Measurements from ENCODE around the gene TEX22. TPM values are rescaled to one million over a fixed set of nuclear protein-coding genes. Genes with fewer than 3 reads are reported as not detected.

The TEX22 gene
- total and polyA plus RNA-seq, 2 donors (not counting 1 experiment from before 2014, with no cell fraction given) = 0.05 to 0.33 TPM

GRCh38 chr14:105456736-105457617, 58.6 kb downstream of the TEX22 start:
- no peaks in the 10 kb centered on the region for H3K4me1 ChIP-seq (ENCODE audit: control insufficient read depth, extremely low read depth, insufficient read depth, low read length)
- DNase-seq (ENCODE audit: low read depth in 2 of 2) = no peak
- H3K27ac ChIP-seq (ENCODE audit: insufficient read depth, low read length) = no peak overlapping the region
- H3K9me3 ChIP-seq (ENCODE audit: control insufficient read depth, insufficient read depth, low read depth, low read length) = no peaks in the 10 kb centered on the region
- H3K79me2 ChIP-seq (ENCODE audit: control insufficient read depth, insufficient read depth, low read length) = no peaks in the 10 kb centered on the region
- no peaks in the 10 kb centered on the region for H3K27me3 ChIP-seq (ENCODE audit: control insufficient read depth, insufficient read depth, low read length)
- no peak overlapping the region for H3K9ac ChIP-seq (ENCODE audit: insufficient read depth, low read length)
- H3K4me3 ChIP-seq (replicated peaks in 1 of 4; ENCODE audit: control extremely low read depth in 1 of 4, insufficient read depth in 1 of 4, low read depth in 3 of 4, low read length in 4 of 4) = no peak overlapping the region
- H3K4me2 ChIP-seq (ENCODE audit: extremely low read depth, insufficient read depth, low read length) = no peak overlapping the region
- H4K20me1 ChIP-seq (ENCODE audit: control insufficient read depth, extremely low read depth, insufficient read depth, low read length) = no peaks in the 10 kb centered on the region
- peaks cover 17% of the 10 kb centered on the region for H3K36me3 ChIP-seq (ENCODE audit: control insufficient read depth, insufficient read depth, low read length)
- no peak for TF ChIP-seq CTCF (conservative IDR thresholded peaks at IDR 0.05 in 1 of 2, IDR thresholded peaks at IDR 0.05 in 1 of 2; ENCODE audit: low read depth in 1 of 2, low read length in 2 of 2)
- no peak for TF ChIP-seq EZH2 (IDR thresholded peaks at IDR 0.05; ENCODE audit: low read length, missing control alignments)
- no peak overlapping the region for H2AFZ ChIP-seq (ENCODE audit: low read length)

GRCh38 chr14:105458010-105458409, 59.7 kb downstream of the TEX22 start:
- Histone ChIP-seq H3K4me3 (replicated peaks in 1 of 4; ENCODE audit: control extremely low read depth in 1 of 4, insufficient read depth in 1 of 4, low read depth in 3 of 4, low read length in 4 of 4) (no peak overlapping the region), H3K27ac (ENCODE audit: insufficient read depth, low read length) (no peak overlapping the region), H3K9me3 (ENCODE audit: control insufficient read depth, insufficient read depth, low read depth, low read length) (no peaks in the 10 kb centered on the region), H3K36me3 (ENCODE audit: control insufficient read depth, insufficient read depth, low read length) (peaks cover 18% of the 10 kb centered on the region), H2AFZ (ENCODE audit: low read length) (no peak overlapping the region), H3K27me3 (ENCODE audit: control insufficient read depth, insufficient read depth, low read length) (no peaks in the 10 kb centered on the region), H3K4me2 (ENCODE audit: extremely low read depth, insufficient read depth, low read length) (no peak overlapping the region), H3K79me2 (ENCODE audit: control insufficient read depth, insufficient read depth, low read length) (no peaks in the 10 kb centered on the region), H3K9ac (ENCODE audit: insufficient read depth, low read length) (no peak overlapping the region), H4K20me1 (ENCODE audit: control insufficient read depth, extremely low read depth, insufficient read depth, low read length) (no peaks in the 10 kb centered on the region), H3K4me1 (ENCODE audit: control insufficient read depth, extremely low read depth, insufficient read depth, low read length) (no peaks in the 10 kb centered on the region)
- DNase-seq (ENCODE audit: low read depth in 2 of 2) = no peak
- TF ChIP-seq CTCF (conservative IDR thresholded peaks at IDR 0.05 in 1 of 2, IDR thresholded peaks at IDR 0.05 in 1 of 2; ENCODE audit: low read depth in 1 of 2, low read length in 2 of 2) (no peak), EZH2 (IDR thresholded peaks at IDR 0.05; ENCODE audit: low read length, missing control alignments) (no peak)

GRCh38 chr14:105458571-105458970, 60.2 kb downstream of the TEX22 start:
- Histone ChIP-seq H3K36me3 (ENCODE audit: control insufficient read depth, insufficient read depth, low read length) (peaks cover 22% of the 10 kb centered on the region), H4K20me1 (ENCODE audit: control insufficient read depth, extremely low read depth, insufficient read depth, low read length) (no peaks in the 10 kb centered on the region), H3K79me2 (ENCODE audit: control insufficient read depth, insufficient read depth, low read length) (no peaks in the 10 kb centered on the region), H3K9ac (ENCODE audit: insufficient read depth, low read length) (no peak overlapping the region), H3K27ac (ENCODE audit: insufficient read depth, low read length) (no peak overlapping the region), H3K4me3 (replicated peaks in 1 of 4; ENCODE audit: control extremely low read depth in 1 of 4, insufficient read depth in 1 of 4, low read depth in 3 of 4, low read length in 4 of 4) (no peak overlapping the region), H3K9me3 (ENCODE audit: control insufficient read depth, insufficient read depth, low read depth, low read length) (no peaks in the 10 kb centered on the region), H3K4me2 (ENCODE audit: extremely low read depth, insufficient read depth, low read length) (no peak overlapping the region), H3K4me1 (ENCODE audit: control insufficient read depth, extremely low read depth, insufficient read depth, low read length) (no peaks in the 10 kb centered on the region), H3K27me3 (ENCODE audit: control insufficient read depth, insufficient read depth, low read length) (no peaks in the 10 kb centered on the region), H2AFZ (ENCODE audit: low read length) (no peak overlapping the region)
- no peak for DNase-seq (ENCODE audit: low read depth in 2 of 2)
- no peak for TF ChIP-seq EZH2 (IDR thresholded peaks at IDR 0.05; ENCODE audit: low read length, missing control alignments)
- no peak for TF ChIP-seq CTCF (conservative IDR thresholded peaks at IDR 0.05 in 1 of 2, IDR thresholded peaks at IDR 0.05 in 1 of 2; ENCODE audit: low read depth in 1 of 2, low read length in 2 of 2)

Data from fibroblast of lung (primary cell).